ENCODE data around the gene DCTPP1.

Gene DCTPP1

DNA sequence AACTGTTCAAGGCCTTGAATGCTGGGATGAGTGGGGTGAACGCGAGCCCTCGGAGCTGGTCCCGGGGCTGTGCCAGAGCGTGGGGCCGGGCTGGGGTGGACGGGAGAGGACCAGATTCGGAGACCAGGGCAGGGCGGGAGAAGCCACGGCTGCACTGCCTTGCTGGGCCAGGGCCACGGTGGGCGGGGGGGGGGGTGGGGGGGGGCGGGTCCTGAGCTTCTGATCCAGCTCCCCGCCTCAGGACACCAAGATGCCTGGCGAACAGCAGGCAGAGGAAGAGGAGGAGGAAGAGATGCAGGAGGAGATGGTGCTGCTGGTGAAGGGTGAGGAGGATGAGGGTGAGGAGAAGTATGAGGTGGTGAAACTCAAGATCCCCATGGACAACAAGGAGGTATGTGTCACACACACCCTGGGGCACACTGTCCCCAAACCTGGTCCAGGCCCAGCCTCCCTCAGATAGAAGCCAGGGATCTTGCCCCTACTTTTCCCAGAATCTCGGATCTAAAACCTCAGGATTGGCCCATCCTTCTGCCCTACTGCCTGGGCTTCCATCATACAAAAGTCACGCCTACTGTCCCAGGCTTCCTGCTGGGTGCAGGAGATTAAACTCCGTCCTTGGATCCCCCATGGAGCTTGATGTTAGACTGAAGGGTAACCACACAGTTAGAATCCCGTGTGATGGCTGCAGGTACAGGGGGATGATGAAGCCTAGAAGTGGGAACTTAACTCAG lies 21.9 kb downstream of the DCTPP1 start:
- Histone ChIP-seq H3K4me3 (ENCODE audit: low read depth, low read length, poor library complexity, severe bottlenecking) (peak overlapping the region; percentile 91), H3K9me3 (ENCODE audit: low read length) (no peaks in the 10 kb centered on the region), H3F3A (ENCODE audit: insufficient read depth, low read length) (no peaks in the 10 kb centered on the region), H3K4me2 (ENCODE audit: low read length) (peak overlapping the region; percentile 66), H3K4me1 (ENCODE audit: insufficient read depth, low read length, severe bottlenecking) (peaks cover 26% of the 10 kb centered on the region), H2AFZ (ENCODE audit: low read length) (no peak overlapping the region), H3K27me3 (ENCODE audit: insufficient read depth, low read length) (no peaks in the 10 kb centered on the region), H3K27ac (ENCODE audit: low read depth, low read length, poor library complexity, severe bottlenecking) (peak overlapping the region; percentile 83), H3K9ac (ENCODE audit: low read length) (peak overlapping the region; percentile 81), H3K9me2 (ENCODE audit: low read depth, low read length) (no peaks in the 10 kb centered on the region), H3K36me3 (ENCODE audit: insufficient read depth, low read length) (peaks cover 26% of the 10 kb centered on the region), H4K20me1 (ENCODE audit: insufficient read depth, low read length) (no peaks in the 10 kb centered on the region), H3K79me2 (ENCODE audit: insufficient read depth, low read length) (no peaks in the 10 kb centered on the region)
- TF ChIP-seq, protein P1, sequence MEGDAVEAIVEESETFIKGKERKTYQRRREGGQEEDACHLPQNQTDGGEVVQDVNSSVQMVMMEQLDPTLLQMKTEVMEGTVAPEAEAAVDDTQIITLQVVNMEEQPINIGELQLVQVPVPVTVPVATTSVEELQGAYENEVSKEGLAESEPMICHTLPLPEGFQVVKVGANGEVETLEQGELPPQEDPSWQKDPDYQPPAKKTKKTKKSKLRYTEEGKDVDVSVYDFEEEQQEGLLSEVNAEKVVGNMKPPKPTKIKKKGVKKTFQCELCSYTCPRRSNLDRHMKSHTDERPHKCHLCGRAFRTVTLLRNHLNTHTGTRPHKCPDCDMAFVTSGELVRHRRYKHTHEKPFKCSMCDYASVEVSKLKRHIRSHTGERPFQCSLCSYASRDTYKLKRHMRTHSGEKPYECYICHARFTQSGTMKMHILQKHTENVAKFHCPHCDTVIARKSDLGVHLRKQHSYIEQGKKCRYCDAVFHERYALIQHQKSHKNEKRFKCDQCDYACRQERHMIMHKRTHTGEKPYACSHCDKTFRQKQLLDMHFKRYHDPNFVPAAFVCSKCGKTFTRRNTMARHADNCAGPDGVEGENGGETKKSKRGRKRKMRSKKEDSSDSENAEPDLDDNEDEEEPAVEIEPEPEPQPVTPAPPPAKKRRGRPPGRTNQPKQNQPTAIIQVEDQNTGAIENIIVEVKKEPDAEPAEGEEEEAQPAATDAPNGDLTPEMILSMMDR (IDR thresholded peaks at IDR 0.05; ENCODE audit: low read length), result no peak
- no peak for TF ChIP-seq EZH2 (IDR thresholded peaks at IDR 0.05; ENCODE audit: borderline replicate concordance, low read length)

DNA sequence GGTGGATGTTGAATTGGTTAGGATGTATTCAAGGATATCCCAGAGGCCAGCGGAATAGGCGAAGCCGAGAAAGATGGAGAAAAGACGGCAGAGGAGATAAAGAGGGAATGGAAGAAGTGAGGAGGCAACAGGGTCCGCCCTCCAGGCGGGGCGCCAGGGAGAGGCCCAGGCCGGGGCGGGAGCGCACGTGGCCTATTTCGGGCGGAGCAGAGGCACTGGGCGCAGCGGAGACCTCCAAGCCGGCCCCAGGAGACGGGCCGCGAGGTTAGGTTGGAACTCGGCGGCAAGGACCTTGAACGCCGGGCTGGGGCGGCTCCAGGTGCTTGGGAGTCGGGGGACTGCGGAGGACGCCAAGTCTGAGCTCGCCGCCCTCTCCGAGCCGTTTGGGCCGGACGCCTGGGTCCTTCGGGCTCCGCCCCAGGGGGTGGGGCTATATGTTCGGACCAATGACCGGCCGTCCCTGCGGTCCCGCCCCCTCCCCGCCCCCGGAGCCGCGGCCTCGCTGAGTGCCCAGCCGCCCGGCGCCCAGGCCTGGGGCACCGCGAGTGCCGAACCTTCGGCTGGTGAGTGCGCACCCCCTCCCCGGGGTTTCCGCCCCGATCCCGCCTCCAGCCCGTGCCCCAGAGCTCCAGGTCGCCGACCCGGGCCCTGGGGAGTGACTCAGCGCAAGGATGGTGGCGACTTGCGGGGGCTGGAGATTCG lies 22.6 kb downstream of the DCTPP1 start, which contains the start of gene ZNF771:
Gene ZNF771, plus strand, starts transcription at position 505 of the 702 bp plus-strand sequence. CDS start 448 bp downstream, outside the sequence.
- Histone ChIP-seq H3K4me1 (ENCODE audit: insufficient read depth, low read length, severe bottlenecking) (peaks cover 26% of the 10 kb centered on the region), H2AFZ (ENCODE audit: low read length) (no peak within 1 kb of the TSS), H3K4me2 (ENCODE audit: low read length) (peak within 1 kb of the TSS; percentile 66), H3K9me3 (ENCODE audit: low read length) (no peaks in the 10 kb centered on the region), H3F3A (ENCODE audit: insufficient read depth, low read length) (no peaks in the 10 kb centered on the region), H3K9me2 (ENCODE audit: low read depth, low read length) (no peaks in the 10 kb centered on the region), H3K36me3 (ENCODE audit: insufficient read depth, low read length) (peaks cover 19% of the 10 kb centered on the region), H4K20me1 (ENCODE audit: insufficient read depth, low read length) (no peaks in the 10 kb centered on the region), H3K9ac (ENCODE audit: low read length) (peak within 1 kb of the TSS; percentile 81), H3K79me2 (ENCODE audit: insufficient read depth, low read length) (no peaks in the 10 kb centered on the region), H3K27me3 (ENCODE audit: insufficient read depth, low read length) (no peaks in the 10 kb centered on the region), H3K4me3 (ENCODE audit: low read depth, low read length, poor library complexity, severe bottlenecking) (peak within 1 kb of the TSS; percentile 91), H3K27ac (ENCODE audit: low read depth, low read length, poor library complexity, severe bottlenecking) (peak within 1 kb of the TSS; percentile 83)
- no peak for TF ChIP-seq EZH2 (IDR thresholded peaks at IDR 0.05; ENCODE audit: borderline replicate concordance, low read length)
- TF ChIP-seq, protein P1 (IDR thresholded peaks at IDR 0.05; ENCODE audit: low read length), result no peak

DNA sequence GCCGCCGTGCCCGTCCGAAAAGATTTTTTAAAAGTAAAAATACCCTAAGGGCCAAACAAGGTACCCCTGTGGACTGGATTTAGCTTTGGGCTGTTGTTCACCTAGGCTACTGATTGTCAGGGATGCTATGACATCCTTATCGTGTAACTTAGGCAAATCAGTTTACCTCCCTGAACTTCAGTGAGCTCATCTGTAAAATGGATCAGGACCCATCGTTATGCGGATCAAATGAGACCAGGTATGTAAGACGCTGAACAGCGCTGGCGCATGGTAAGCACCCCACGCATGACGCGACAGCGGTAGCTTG lies 23.1 kb downstream of the DCTPP1 start:
- Histone ChIP-seq H2AFZ (ENCODE audit: low read length) (no peak overlapping the region), H3K4me1 (ENCODE audit: insufficient read depth, low read length, severe bottlenecking) (peaks cover 26% of the 10 kb centered on the region), H3K27me3 (ENCODE audit: insufficient read depth, low read length) (no peaks in the 10 kb centered on the region), H3K9me2 (ENCODE audit: low read depth, low read length) (no peaks in the 10 kb centered on the region), H3F3A (ENCODE audit: insufficient read depth, low read length) (no peaks in the 10 kb centered on the region), H3K4me2 (ENCODE audit: low read length) (peak overlapping the region; percentile 66), H3K79me2 (ENCODE audit: insufficient read depth, low read length) (no peaks in the 10 kb centered on the region), H4K20me1 (ENCODE audit: insufficient read depth, low read length) (no peaks in the 10 kb centered on the region), H3K9me3 (ENCODE audit: low read length) (no peaks in the 10 kb centered on the region), H3K27ac (ENCODE audit: low read depth, low read length, poor library complexity, severe bottlenecking) (no peak overlapping the region), H3K4me3 (ENCODE audit: low read depth, low read length, poor library complexity, severe bottlenecking) (peak overlapping the region; percentile 91), H3K36me3 (ENCODE audit: insufficient read depth, low read length) (peaks cover 14% of the 10 kb centered on the region), H3K9ac (ENCODE audit: low read length) (peak overlapping the region; percentile 81)
- TF ChIP-seq, protein P1 (IDR thresholded peaks at IDR 0.05; ENCODE audit: low read length), result no peak
- no peak for TF ChIP-seq EZH2 (IDR thresholded peaks at IDR 0.05; ENCODE audit: borderline replicate concordance, low read length)

Measured in OCI-LY1 (cell line).